Naive B cell (primary cell): Measurements from ENCODE around the gene CDON. TPM values are rescaled to one million over a fixed set of nuclear protein-coding genes. Genes with fewer than 3 reads are reported as not detected.

ENCODE experiments used
- ATAC-seq, 2 donors: fragments of 150-1000 bp; cut with Tn5 transposase; 2 replicates each; pipeline ENCODE4 v1.10.0; 2021; ENCODE audit warnings: low read depth in 2 of 2, mild to moderate bottlenecking in 2 of 2, moderate library complexity in 2 of 2
- DNase-seq: peaks from one replicate; pipeline ENCODE4 v3.0.0; 2022
- H3K27ac Mint-ChIP-seq, 6 donors: one replicate each; pipeline ENCODE4 v1.8.0; 2020 to 2022; ENCODE audit warnings: mild to moderate bottlenecking in 6 of 6, mixed read lengths in 6 of 6, moderate library complexity in 5 of 6, inconsistent platforms in 2 of 6
- H3K27me3 Mint-ChIP-seq, 3 donors: one replicate each; pipeline ENCODE4 v1.8.0; 2021 to 2022; ENCODE audit warnings: mixed read lengths in 3 of 3, mild to moderate bottlenecking in 1 of 3
- H3K36me3 Mint-ChIP-seq, 2 donors: one replicate each; pipeline ENCODE4 v1.8.0; 2020 to 2022; ENCODE audit warnings: mixed read lengths in 2 of 2, inconsistent platforms in 1 of 2, mild to moderate bottlenecking in 1 of 2
- H3K4me1 Mint-ChIP-seq, 3 donors: one replicate each; pipeline ENCODE4 v1.8.0; 2020 to 2022; ENCODE audit warnings: mixed read lengths in 3 of 3, inconsistent platforms in 1 of 3, mild to moderate bottlenecking in 1 of 3, moderate library complexity in 1 of 3
- H3K4me3 Mint-ChIP-seq, 8 donors: one replicate each; pipeline ENCODE4 v1.8.0; 2020 to 2022; ENCODE audit warnings: mild to moderate bottlenecking in 8 of 8, mixed read lengths in 8 of 8, moderate library complexity in 8 of 8, inconsistent platforms in 2 of 8
- H3K9me3 Mint-ChIP-seq, 7 donors: one replicate each; pipeline ENCODE4 v1.8.0; 2020 to 2022; ENCODE audit warnings: mixed read lengths in 7 of 7, mild to moderate bottlenecking in 5 of 7, inconsistent platforms in 2 of 7, moderate library complexity in 1 of 7
- polyA plus RNA-seq, 6 donors: library from polyadenylated mRNA; unstranded; fragments of 300-500 nt; fragmentation: Illumina TruSeq; gene quantifications; one replicate each; pipeline ENCODE4 v1.2.3, GENCODE V29; 2021; ENCODE audit warnings: low read depth in 6 of 6

The CDON gene
- polyA plus RNA-seq, 6 donors from 2014 or later: not detected

DNA sequence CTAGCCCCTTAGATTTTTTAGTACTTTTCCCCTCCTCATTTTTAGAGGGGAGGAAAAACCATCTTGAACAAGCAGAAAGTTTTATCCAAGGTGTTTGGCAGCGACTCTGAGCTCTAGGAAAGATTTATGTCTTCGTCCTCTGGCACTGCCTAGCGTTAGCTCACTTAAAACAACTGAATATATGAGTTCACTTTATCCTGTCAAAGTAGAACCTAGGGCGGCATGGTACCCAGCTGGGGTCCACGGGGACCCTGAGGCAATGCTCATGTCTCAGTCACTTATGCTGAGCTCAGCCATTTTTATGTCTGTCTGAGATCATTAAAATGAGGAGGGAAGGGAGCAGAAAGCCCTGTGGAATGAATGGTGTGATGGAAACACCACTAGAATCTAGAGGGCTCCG, 131.0 kb downstream of the CDON start:
- Mint-ChIP-seq H3K27me3 (peaks cover 11 to 38% (median 29%) of the 10 kb centered on the region in 3 donors), H3K27ac (no peak overlapping the region), H3K36me3 (no peaks in the 10 kb centered on the region), H3K9me3 (no peaks in the 10 kb centered on the region), H3K4me3 (no peak overlapping the region), H3K4me1 (no peaks in the 10 kb centered on the region)
- no peak for ATAC-seq
- no peak for DNase-seq

DNA sequence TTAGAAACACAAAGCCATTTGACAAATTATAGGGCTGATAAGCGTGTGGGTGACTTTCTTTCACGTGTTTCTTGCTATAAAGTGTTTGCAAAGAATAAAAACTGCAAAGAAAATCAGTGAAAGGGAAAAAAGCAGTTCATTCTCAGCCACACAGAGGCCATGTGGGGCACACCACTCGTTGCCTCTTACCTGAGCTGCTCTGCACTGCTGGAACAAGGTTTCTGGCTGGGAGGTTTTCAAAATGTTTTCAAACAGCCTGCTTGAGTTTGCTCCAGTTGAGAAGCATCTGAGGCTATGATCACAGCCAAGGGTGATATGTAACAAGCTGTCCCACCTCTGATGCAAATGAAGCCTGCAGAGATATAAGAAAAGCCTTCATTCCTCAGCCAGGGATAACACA, 131.6 kb downstream of the CDON start:
- Mint-ChIP-seq H3K9me3 (no peaks in the 10 kb centered on the region), H3K27ac (no peak overlapping the region), H3K4me1 (no peaks in the 10 kb centered on the region), H3K36me3 (no peaks in the 10 kb centered on the region), H3K27me3 (peaks cover 13 to 43% (median 33%) of the 10 kb centered on the region in 3 donors), H3K4me3 (no peak overlapping the region)
- no peak for DNase-seq
- no peak for ATAC-seq

DNA sequence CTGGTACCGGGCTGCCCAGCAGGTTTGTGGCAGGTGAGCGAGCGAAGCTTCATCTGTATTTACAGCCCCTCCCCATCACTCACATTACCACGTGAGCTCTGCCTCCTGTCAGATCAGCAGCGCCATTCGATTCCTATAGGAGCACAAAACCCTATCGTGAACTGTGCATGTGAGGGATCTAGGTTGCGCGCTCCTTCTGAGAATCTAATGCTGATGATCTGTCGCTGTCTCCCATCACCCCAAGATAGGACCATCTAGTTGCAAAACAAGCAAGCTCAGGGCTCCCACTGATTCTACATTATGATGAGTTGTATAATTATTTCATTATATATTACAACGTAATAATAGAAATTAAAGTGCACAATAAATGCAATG, 132.6 kb downstream of the CDON start:
- no peak overlapping the region for H3K27ac Mint-ChIP-seq
- no peak for ATAC-seq

DNA sequence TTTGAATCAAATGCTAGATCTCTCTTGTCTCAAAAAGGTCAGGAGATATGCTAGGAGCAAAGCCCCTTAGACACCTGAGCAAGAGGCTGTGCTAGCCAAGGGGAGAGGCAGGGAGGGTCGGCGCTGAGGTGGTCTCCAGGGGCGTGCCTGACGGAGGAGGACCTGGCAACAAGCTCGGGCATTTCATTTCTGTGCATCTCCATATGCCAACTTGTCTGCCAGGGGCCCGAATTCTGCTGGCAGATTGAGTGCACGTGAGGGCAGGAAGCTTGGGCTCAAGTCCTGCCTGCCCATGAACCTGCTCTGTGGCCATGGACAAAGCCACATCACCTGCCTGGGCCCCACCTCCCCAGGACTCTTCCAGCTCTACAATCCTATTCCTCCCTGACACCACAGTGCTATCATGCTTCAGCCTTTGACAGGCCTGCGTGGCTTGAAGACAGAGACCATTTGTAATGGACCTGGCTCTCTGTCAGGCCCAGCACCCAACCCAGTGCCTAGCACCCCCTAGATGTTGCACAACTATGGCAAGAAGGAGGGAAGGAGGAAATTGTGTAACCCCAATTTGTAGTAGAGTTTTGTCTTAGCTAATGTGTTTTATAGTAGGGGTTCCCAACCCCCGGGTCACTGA, 133.1 kb downstream of the CDON start:
- no peaks in the 10 kb centered on the region for H3K9me3 Mint-ChIP-seq
- H3K36me3 Mint-ChIP-seq: no peaks in the 10 kb centered on the region
- no peaks in the 10 kb centered on the region for H3K4me1 Mint-ChIP-seq
- H3K27me3 Mint-ChIP-seq: peaks cover 18 to 48% (median 47%) of the 10 kb centered on the region in 3 donors
- no peak for DNase-seq
- no peak overlapping the region for H3K4me3 Mint-ChIP-seq
- ATAC-seq: no peak
- no peak overlapping the region for H3K27ac Mint-ChIP-seq

More for the DNA sequence above, 132.6 kb downstream of the CDON start:
- DNase-seq: no peak
- Mint-ChIP-seq H3K4me3 (no peak overlapping the region), H3K9me3 (no peaks in the 10 kb centered on the region), H3K36me3 (no peaks in the 10 kb centered on the region), H3K4me1 (no peaks in the 10 kb centered on the region), H3K27me3 (peaks cover 15 to 48% (median 42%) of the 10 kb centered on the region in 3 donors)

DNA sequence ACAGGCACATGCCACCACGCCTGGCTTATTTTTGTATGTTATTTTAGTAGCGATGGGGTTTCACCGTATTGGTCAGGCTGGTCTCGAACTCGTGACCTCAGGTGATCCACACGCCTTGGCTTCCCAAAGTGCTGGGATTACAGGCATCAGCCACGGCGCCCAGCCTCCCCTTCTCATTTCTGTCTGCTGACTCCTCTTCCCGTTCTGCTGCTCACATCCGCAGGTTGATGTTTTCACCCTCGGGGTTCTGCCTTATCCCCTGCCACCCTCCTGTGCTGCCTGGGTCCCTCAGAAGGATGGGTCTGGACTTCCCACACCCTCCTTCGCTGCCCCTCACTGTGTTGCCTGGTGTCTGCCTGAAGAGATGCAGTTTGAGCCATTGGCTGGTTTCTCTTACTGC, 136.0 kb downstream of the CDON start:
- Mint-ChIP-seq H3K36me3 (no peaks in the 10 kb centered on the region), H3K27ac (no peak overlapping the region), H3K9me3 (no peaks in the 10 kb centered on the region), H3K4me1 (peaks cover 0 to 6% (median 3%) of the 10 kb centered on the region in 3 donors), H3K27me3 (peaks cover 14 to 52% (median 39%) of the 10 kb centered on the region in 3 donors), H3K4me3 (no peak overlapping the region)
- DNase-seq: no peak
- ATAC-seq: no peak

DNA sequence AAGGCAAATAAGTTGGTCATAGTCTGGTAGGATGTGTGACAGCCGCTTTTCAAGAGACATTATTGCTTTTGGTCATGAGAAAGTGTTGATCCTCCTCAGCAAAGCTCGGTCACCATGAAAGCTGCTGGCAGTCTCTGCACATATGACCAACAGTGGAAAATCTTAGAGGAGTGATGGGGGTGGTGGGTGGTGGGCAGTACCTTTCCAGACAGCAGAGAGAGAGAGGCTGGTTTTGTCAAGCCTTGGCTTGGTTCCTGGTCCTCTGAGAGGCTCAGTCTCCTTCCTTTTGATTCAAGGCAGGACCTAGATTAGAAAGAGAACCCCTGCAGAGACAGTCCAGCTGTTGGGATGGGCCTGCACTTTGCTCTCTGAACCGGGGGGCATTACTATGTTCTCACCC, 136.9 kb downstream of the CDON start:
- Mint-ChIP-seq H3K27ac (no peak overlapping the region), H3K27me3 (peaks cover 11 to 52% (median 40%) of the 10 kb centered on the region in 3 donors), H3K9me3 (no peaks in the 10 kb centered on the region), H3K36me3 (no peaks in the 10 kb centered on the region), H3K4me3 (no peak overlapping the region), H3K4me1 (peaks cover 0 to 6% (median 3%) of the 10 kb centered on the region in 3 donors)
- DNase-seq: no peak
- ATAC-seq: no peak

DNA sequence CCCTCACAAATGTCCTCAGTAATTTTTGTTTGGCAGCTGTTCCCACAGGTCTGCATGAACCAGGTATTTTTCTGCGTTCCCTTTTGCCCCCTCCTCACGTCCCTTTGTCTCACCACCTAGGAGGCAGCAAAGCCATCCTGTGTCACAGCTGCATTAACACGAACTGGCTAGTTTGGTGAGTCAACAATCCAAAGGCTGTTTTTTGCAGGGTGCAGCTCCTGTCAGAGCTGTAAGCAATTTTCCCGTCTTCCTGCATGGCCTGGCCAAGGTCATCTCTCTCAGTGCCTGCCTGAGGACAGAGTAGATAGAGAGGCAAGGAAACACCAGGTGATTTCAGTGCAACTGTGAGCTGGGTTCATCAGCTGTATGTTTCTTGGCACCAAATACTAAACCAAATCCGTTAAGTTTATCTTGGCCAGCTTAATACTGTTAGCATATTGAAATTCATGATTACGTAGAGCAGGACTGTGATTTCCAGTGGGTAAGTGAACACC, 137.4 kb downstream of the CDON start:
- H3K27me3 Mint-ChIP-seq: peaks cover 15 to 51% (median 45%) of the 10 kb centered on the region in 3 donors
- peaks cover 0 to 6% (median 3%) of the 10 kb centered on the region in 3 donors for H3K4me1 Mint-ChIP-seq
- H3K36me3 Mint-ChIP-seq: no peaks in the 10 kb centered on the region
- no peak for ATAC-seq
- no peaks in the 10 kb centered on the region for H3K9me3 Mint-ChIP-seq
- no peak for DNase-seq
- H3K4me3 Mint-ChIP-seq: no peak overlapping the region
- no peak overlapping the region for H3K27ac Mint-ChIP-seq

DNA sequence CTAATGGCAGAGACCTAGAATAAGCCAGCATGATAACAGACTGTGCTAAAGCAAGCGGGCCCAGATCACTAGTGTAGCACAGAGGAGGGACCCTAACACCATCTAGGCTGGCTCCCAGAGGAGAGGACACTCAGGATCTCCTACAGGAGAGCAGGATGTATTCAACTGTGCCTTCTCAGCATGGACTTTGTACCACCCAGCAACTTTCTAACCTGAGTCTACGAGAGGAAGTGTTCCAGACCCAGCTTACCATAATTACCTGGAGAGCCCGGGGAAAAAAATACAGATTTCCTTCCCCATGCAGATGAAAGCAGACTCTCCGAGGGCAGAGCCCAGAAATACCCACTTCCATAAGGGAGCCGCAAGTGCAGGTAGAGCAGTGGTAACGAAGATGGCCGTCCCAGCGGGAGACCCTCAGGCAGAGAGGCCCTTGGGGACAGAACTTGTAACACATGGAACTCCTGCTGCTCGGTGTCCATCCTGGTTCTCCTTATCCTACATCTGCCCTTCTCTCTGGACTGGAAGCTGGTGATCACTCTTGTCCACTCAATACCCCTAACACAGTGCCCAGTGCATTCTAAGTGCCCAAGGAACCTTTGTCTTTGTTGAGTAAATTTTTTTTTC, 138.2 kb downstream of the CDON start:
- H3K27me3 Mint-ChIP-seq: peaks cover 20 to 51% (median 45%) of the 10 kb centered on the region in 3 donors
- no peak for DNase-seq
- no peak overlapping the region for H3K4me3 Mint-ChIP-seq
- H3K36me3 Mint-ChIP-seq: no peaks in the 10 kb centered on the region
- H3K4me1 Mint-ChIP-seq: peaks cover 0 to 6% (median 3%) of the 10 kb centered on the region in 3 donors
- no peaks in the 10 kb centered on the region for H3K9me3 Mint-ChIP-seq
- no peak overlapping the region for H3K27ac Mint-ChIP-seq
- ATAC-seq: no peak

DNA sequence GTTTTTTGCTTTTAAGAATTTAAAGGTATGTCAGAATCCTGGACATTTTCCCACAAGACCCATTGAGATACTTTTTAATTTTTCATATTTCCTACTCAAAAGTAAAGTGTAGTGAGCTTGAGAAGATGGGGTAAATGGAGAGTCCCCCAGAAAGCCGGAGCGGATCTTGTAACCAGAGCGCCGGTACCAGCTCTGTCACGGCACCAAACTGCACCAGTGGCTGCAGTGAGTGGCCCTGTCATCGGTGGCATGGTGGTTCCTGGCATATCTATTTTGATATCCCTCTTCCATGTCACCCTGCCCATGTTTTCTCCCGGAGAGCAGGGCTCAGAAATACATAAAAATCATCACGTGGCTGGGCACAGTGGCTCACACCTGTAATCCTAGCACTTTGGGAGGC, 139.0 kb downstream of the CDON start:
- peaks cover 25 to 55% (median 43%) of the 10 kb centered on the region in 3 donors for H3K27me3 Mint-ChIP-seq
- DNase-seq (no peak), ATAC-seq (no peak)
- no peaks in the 10 kb centered on the region for H3K9me3 Mint-ChIP-seq
- H3K27ac Mint-ChIP-seq: no peak overlapping the region
- no peak overlapping the region for H3K4me3 Mint-ChIP-seq
- no peaks in the 10 kb centered on the region for H3K36me3 Mint-ChIP-seq
- H3K4me1 Mint-ChIP-seq: peaks cover 0 to 6% (median 3%) of the 10 kb centered on the region in 3 donors

DNA sequence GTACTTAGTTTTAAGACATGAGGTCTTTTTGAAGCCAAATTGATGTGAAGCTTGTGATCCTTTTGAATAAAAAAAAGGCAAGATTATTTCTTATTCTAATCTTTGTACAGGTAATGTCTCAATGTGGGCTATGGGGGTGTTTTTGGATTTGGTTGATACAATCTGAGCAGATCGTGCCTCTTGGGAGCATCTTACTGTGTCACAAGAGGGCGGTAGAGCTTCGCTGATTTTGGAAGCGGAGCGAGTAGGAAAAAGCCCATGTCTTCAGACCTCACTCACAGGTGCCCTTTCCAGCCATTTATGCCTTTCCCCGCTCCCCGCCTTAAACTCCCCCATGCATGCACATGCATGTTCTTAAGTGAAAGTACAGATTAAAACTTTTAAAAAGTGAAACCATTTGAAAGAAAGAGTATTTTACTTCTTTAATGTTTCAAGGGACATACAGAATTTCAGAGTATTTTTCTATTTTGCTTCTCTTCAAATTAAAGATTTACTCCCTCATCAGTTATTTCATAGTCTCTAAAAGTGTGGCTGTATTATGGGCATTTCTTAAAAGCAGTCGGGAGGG, 139.6 kb downstream of the CDON start:
- Mint-ChIP-seq H3K4me3 (peak overlapping the region in 1 of 8 donors; percentile 11), H3K36me3 (no peaks in the 10 kb centered on the region), H3K4me1 (peaks cover 0 to 6% (median 3%) of the 10 kb centered on the region in 3 donors), H3K27ac (no peak overlapping the region), H3K9me3 (no peaks in the 10 kb centered on the region), H3K27me3 (peaks cover 30 to 60% (median 43%) of the 10 kb centered on the region in 3 donors)
- ATAC-seq: peak; percentile 47 to 64
- DNase-seq: no peak

DNA sequence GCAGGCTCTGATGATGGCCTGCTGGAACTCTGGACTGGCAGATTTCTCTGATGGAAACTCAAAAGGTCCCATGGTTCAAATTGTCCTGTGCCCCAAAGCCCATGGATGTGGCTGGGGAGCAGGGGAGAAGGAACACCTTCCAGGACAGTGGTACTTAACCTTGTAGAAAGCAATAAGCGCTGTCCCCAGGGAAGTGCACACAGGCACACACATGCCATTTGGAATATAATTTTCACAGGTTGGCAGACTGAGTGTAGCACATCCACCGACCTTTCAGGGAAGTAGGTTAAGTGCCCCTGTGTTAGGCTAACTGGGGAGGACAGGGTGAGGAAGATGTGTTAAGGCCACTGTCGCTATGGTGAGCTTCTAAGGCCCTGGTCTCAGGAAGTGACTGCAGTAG, 140.5 kb downstream of the CDON start:
- Mint-ChIP-seq H3K4me1 (peaks cover 0 to 6% (median 3%) of the 10 kb centered on the region in 3 donors), H3K36me3 (no peaks in the 10 kb centered on the region), H3K9me3 (no peaks in the 10 kb centered on the region), H3K27me3 (peaks cover 36 to 65% (median 41%) of the 10 kb centered on the region in 3 donors), H3K4me3 (no peak overlapping the region), H3K27ac (no peak overlapping the region)
- no peak for DNase-seq
- ATAC-seq: no peak

DNA sequence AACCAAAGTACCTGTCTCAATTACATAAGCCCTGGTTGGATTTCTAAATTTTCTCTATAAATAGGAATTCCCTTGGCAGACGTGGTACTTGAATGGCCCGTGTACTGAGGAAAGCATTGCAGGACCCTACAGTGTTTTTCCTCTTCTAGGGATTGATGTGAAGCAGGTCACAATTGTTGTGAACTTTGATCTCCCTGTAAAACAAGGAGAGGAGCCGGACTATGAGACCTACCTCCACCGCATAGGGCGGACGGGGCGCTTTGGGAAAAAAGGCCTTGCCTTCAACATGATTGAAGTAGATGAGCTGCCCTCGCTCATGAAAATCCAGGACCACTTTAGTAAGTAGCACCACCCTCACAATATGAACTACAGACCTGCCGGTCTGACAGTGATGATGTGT, 141.6 kb downstream of the CDON start:
- Mint-ChIP-seq H3K27ac (peak overlapping the region in 3 of 6 donors; percentile 12 to 76 (median 15)), H3K27me3 (peaks cover 41 to 64% (median 43%) of the 10 kb centered on the region in 3 donors), H3K4me3 (peak overlapping the region in 1 of 8 donors; percentile 45), H3K36me3 (no peaks in the 10 kb centered on the region), H3K9me3 (no peaks in the 10 kb centered on the region), H3K4me1 (peaks cover 0 to 6% (median 3%) of the 10 kb centered on the region in 3 donors)
- no peak for ATAC-seq
- no peak for DNase-seq

DNA sequence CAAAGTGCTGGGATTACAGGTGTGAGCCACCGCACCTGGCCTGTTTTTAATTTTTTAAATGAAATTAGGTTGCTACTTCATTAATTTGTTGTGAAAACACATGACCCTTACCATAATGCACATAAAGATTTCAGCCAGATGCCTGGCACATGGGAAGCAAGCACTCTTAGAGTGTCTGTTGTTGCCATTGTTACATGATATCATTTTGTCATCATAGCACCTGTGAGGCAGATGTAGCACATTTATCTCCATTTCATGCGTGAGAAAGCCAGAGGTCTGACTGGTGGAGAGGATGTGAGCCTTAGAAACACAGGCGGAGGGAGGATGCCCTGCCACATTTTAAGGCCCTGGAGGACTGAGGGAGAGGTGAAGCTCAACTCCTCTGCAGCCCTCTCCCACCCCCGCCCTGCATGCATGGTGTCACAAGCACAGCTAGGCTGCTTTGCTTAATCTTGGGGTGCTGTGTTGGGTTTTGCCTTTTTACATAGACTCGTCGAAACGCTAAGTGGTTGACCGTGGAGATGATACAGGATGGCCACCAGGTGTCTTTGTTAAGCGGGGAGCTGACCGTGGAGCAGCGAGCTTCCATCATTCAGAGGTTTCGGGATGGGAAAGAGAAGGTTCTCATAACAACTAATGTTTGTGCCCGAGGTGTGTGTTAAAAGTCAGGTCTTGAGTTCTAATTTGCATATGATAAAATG, 144.4 kb downstream of the CDON start:
- Mint-ChIP-seq H3K27me3 (peaks cover 39 to 54% (median 42%) of the 10 kb centered on the region in 3 donors), H3K27ac (no peak overlapping the region), H3K4me3 (no peak overlapping the region), H3K9me3 (no peaks in the 10 kb centered on the region), H3K36me3 (no peaks in the 10 kb centered on the region), H3K4me1 (peaks cover 0 to 5% (median 3%) of the 10 kb centered on the region in 3 donors)
- ATAC-seq (no peak), DNase-seq (no peak)
